HK-2 (cell line): ENCODE results near the gene SH3GLB2.
A peak's percentile ranks its signal among the peaks of the same experiment; 100 is the strongest.
"Not testable (repeated sequence)": the region's sequence is repeated elsewhere in the genome, so short reads cannot be mapped to it uniquely, and the experiment has no call there.

Source experiments
- DNase-seq: peaks from one replicate; pipeline ENCODE4 v3.0.0-alpha.2; 2018; ENCODE audit not compliant: unreplicated experiment

Gene SH3GLB2

DNA sequence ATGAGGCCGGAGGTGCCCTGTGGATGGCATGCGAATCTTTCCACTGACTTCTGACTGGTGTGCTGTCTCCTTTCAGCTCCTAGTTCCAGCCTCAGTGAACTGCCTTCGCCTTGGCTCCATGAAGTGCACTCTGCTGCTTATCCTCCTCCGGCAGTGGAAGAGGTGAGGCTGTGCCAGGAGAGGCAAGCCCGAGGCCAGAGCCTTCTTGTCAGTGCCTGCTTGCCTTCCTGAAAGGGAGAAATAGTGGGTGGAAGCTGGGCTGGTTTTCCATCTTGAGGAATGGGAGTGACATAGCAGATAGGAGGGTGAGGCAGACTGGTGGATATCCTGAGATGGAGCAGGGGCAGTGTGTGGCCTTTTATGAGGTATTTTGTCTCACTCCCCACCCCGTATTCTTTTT is 29.7 kb downstream of the SH3GLB2 start:
- no peak for DNase-seq

DNA sequence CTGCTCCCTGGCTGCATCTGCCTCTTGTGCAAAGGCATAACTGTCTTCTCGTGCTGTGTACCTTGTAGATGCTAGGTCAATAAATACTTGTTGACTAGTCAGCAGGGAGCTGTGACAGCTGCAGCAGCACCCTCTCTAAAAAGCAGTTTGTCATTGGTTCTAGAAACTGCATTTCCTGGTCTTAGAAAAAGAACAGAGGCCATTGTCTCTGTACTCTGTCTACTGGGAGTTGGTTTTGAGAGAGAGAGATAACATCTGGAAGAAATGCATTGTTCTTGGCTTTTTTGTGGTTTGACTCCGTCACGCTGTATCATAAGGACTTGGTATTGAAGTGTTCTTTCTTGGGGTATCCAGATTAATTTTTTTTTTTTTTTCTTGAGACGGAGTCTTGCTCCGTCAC is 32.3 kb downstream of the SH3GLB2 start:
- no peak for DNase-seq

DNA sequence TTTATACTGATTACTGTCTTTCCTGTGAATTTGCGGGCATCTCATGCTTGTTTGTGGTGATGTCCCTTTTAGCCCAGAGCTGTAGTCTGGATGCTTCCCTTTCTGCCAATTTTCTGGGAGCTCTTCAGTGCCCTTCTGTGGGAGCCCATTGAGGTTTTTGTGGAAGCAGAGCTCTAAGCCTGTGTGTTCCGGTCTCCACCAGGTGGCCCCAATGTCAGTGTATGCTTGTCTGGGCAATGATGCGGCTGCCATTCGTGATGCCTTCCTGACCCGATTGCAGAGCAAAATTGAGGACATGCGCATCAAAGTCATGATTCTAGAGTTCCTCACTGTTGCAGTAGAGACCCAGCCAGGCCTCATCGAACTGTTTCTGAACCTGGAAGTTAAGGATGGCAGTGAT is 35.1 kb downstream of the SH3GLB2 start:
- no peak for DNase-seq

DNA sequence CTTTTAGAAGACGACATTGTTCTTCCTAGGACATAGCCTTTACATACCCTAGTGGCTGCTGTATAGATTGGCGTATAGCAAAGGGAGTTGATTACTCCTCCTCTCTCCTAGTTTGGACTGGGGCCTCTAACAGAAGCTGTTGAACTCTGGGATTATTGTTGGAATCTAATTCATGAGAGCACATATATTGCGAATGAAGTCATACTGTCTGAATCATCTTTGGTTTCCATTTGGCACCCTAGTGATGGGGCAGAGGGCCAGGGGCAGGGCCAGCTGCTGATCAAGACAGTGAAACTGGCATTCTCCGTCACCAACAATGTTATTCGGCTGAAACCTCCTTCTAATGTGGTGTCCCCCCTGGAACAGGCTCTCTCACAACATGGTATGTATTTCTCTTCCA is 40.3 kb downstream of the SH3GLB2 start:
- DNase-seq: no peak

DNA sequence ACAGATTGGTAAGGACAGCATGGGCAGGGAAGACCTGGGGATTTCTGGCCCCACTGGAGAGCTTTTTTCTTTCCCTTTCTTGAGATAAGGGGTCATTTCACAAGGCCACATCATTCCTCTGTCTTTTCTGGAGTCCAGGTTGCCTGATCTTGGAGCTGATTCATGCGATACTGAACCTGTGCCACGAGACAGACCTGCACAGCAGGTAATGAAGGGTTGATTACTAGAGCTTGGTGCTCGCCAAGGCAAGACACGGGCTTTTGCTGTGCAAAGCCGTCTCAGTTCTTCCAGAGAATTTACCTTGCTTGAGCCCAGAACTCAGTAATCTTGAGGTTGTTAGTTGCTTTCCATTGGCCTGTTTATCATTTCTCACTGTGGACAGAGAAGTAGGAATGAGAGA is 41.5 kb downstream of the SH3GLB2 start:
- no peak for DNase-seq

DNA sequence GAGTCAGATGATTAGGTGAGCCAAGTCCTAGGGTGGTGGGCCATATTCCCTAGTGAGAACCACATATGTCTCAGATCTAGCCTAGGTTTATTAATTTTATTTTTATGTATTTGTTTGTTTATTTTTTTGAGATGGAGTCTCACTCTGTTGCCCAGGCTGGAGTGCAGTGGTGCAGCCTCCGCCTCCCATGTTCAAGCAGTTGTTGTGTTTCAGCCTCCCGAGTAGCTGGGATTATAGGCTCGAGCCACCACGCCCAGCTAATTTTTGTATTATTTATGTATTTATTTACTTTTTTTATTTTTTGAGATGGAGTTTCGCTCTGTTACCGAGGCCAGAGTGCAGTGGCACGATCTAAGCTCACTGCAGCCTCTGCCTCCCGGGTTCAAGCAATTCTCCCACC is 44.6 kb downstream of the SH3GLB2 start:
- DNase-seq: no peak

DNA sequence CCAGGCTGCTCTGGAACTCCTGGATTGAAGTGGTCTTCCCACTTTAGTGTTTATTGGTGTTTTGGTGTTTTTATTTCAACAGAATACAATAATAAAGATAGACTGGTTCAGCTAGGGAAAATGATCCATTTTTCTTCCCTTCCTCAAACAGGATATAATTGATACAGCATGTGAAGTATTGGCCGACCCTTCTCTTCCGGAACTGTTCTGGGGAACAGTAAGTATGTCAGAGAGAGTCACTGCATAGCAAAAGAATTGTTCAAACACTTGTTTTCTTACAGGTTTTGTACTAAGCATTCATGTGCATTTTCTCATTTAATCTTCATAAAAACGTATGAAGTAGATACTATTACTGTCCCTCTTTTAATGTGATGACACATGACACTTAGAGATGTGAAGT is 49.0 kb downstream of the SH3GLB2 start:
- no peak for DNase-seq

DNA sequence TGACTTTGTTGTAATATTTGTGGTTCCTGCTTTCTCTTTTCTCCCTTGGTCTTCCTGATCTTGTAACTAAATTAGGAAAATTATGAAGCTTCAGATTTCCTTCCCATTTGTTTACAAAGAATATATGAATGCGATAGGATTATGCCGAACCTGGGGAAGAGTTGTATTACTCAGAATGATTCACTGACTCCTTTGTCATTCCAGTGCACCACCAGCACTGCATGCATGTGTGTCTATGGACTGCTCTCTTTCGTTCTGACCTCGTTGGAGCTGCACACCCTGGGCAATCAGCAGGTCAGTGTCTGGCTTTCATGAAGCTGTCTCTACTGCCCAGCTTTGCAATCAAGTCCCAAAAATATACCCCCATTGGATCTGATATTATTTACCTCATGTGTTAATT is 55.2 kb downstream of the SH3GLB2 start:
- peak; percentile 12 for DNase-seq

DNA sequence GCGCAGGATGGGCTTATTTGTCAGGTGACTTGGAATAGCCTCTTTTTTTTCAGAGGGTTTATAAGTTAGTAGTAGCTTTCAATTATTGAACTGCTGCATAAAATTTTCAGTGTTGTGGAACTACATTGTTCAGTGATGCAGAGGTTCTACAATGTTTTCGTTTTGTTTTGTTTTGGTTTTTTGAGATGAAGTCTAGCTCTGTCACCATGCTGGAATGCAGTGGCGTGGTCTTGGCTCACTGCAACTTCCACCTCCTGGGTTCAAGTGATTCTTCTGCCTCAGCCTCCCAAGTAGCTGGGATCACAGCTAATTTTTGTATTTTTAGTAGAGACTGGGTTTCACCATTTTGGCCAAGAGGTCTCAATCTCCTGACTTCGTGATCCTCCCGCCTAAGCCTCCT is 58.6 kb downstream of the SH3GLB2 start:
- no peak for DNase-seq

DNA sequence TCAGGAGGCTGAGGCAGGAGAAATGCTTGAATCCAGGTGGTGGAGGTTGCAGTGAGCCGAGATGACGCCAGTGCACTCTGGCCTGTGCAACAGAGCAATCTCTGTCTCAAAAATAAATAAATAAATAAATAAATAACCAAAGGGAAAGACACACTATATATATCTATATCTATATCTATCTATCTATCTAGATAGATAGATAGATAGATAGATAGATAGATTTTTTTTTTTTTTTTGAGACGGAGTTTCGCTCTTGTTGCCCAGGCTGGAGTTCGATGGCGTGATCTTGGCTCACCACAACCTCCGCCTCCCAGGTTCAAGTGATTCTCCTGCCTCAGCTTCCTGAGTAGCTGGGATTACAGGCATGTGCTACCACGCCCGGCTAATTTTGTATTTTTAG is 66.7 kb downstream of the SH3GLB2 start:
- not testable (repeated sequence) for DNase-seq
